IMR-90 (cell line): ENCODE measurements around the gene INO80E. TPM values are rescaled to one million over a fixed set of nuclear protein-coding genes. Genes with fewer than 3 reads are reported as not detected.

ENCODE experiments used
- ATAC-seq: fragments of 200-7000 bp; cut with Tn5 transposase; 2 replicates; pipeline ENCODE4 v1.9.1; 2020; ENCODE audit warnings: low read depth, mild to moderate bottlenecking, moderate library complexity
- BruUV-seq: library from RNA; stranded (reverse); fragments of 400-500 nt; replicated peaks from 2 replicates; lab custom pipeline; 2021; lab: Mats Ljungman, UMichigan
- CTCF ChIA-PET: fragments of 300-600 bp; formaldehyde crosslinking; extraction: SDS; loops from one replicate; lab custom pipeline; 2021; ENCODE audit warnings: antibody characterized with exemption; lab: Yijun Ruan, JAX
- POLR2A ChIA-PET: fragments of 300-600 bp; sonication (Branson Sonifier 250); formaldehyde crosslinking; loops from one replicate; lab custom pipeline; 2022; ENCODE audit warnings: antibody characterized with exemption; ENCODE audit not compliant: unreplicated experiment; lab: Charles Lee
- DNase-seq: peaks from one replicate; pipeline ENCODE4 v3.0.0; 2013
- H2AFZ ChIP-seq: replicated peaks from 2 replicates; pipeline ENCODE3; 2013; ENCODE audit warnings: low read length, mild to moderate bottlenecking; ENCODE audit not compliant: poor library complexity
- H2AK5ac ChIP-seq: 2 replicates; pipeline ENCODE4 v1.6.1; 2013; ENCODE audit warnings: low read depth, low read length, inconsistent platforms
- H2AK9ac ChIP-seq: replicated peaks from 2 replicates; pipeline ENCODE3; 2013; ENCODE audit warnings: mild to moderate bottlenecking, low read depth, low read length, moderate library complexity; ENCODE audit not compliant: poor library complexity
- H2BK120ac ChIP-seq: 2 replicates; pipeline ENCODE4 v1.6.1; 2013; ENCODE audit warnings: low read depth, low read length, inconsistent platforms
- H2BK15ac ChIP-seq: 3 replicates; pipeline ENCODE4 v1.6.1; 2013; ENCODE audit warnings: low read depth, low read length, inconsistent platforms
- H2BK20ac ChIP-seq: 2 replicates; pipeline ENCODE4 v1.6.1; 2013; ENCODE audit warnings: low read depth, mild to moderate bottlenecking, inconsistent platforms, low read length, moderate library complexity
- H2BK5ac ChIP-seq: 2 replicates; pipeline ENCODE4 v1.6.1; 2013; ENCODE audit warnings: mild to moderate bottlenecking, low read depth, low read length, inconsistent platforms; ENCODE audit not compliant: poor library complexity, severe bottlenecking
- H3K14ac ChIP-seq: replicated peaks from 2 replicates; pipeline ENCODE4 v1.6.1; 2013; ENCODE audit warnings: low read depth, low read length, inconsistent platforms
- H3K18ac ChIP-seq: 2 replicates; pipeline ENCODE4 v1.6.1; 2013; ENCODE audit warnings: low read depth, low read length, control low read depth
- H3K23ac ChIP-seq: 2 replicates; pipeline ENCODE4 v1.6.1; 2013; ENCODE audit warnings: low read depth, low read length, inconsistent platforms
- H3K27ac ChIP-seq: 2 replicates; pipeline ENCODE4 v1.5.1; 2013; ENCODE audit warnings: mild to moderate bottlenecking, control low read depth, low read length; ENCODE audit not compliant: insufficient read depth
- H3K27me3 ChIP-seq: 2 replicates; pipeline ENCODE4 v1.6.1; 2013; ENCODE audit warnings: low read length; ENCODE audit not compliant: control insufficient read depth, insufficient read depth
- H3K36me3 ChIP-seq: 2 replicates; pipeline ENCODE4 v1.6.1; 2013; ENCODE audit warnings: low read length, mixed read lengths; ENCODE audit not compliant: control insufficient read depth, insufficient read depth
- H3K4ac ChIP-seq: 2 replicates; pipeline ENCODE4 v1.6.1; 2013; ENCODE audit warnings: low read depth, low read length, inconsistent platforms
- H3K4me1 ChIP-seq: 2 replicates; pipeline ENCODE4 v1.6.1; 2013; ENCODE audit warnings: low read length, mixed read lengths; ENCODE audit not compliant: control insufficient read depth, insufficient read depth
- H3K4me2 ChIP-seq: 2 replicates; pipeline ENCODE4 v1.6.1; 2013; ENCODE audit warnings: low read depth, mild to moderate bottlenecking, control low read depth, low read length, moderate library complexity
- H3K4me3 ChIP-seq: 2 replicates; pipeline ENCODE4 v1.5.1; 2013; ENCODE audit warnings: low read depth, mild to moderate bottlenecking, control low read depth, low read length, moderate library complexity; ENCODE audit not compliant: insufficient read depth
- H3K56ac ChIP-seq: 2 replicates; pipeline ENCODE4 v1.6.1; 2013; ENCODE audit warnings: low read length, inconsistent platforms; ENCODE audit not compliant: insufficient read depth; ENCODE audit errors: extremely low read depth
- H3K79me1 ChIP-seq, 2 experiments: 2 replicates each; pipeline ENCODE4 v1.6.1; 2013; ENCODE audit warnings: low read length in 2 of 2, inconsistent platforms in 1 of 2, low read depth in 1 of 2
- H3K9ac ChIP-seq: 2 replicates; pipeline ENCODE4 v1.6.1; 2013; ENCODE audit warnings: low read depth, low read length, control low read depth
- H3K9me1 ChIP-seq: 2 replicates; pipeline ENCODE4 v1.6.1; 2013; ENCODE audit warnings: low read length, inconsistent platforms; ENCODE audit not compliant: insufficient read depth
- H3K9me3 ChIP-seq: 2 replicates; pipeline ENCODE4 v1.6.1; 2013; ENCODE audit warnings: low read length; ENCODE audit not compliant: control insufficient read depth, insufficient read depth
- H4K20me1 ChIP-seq: 2 replicates; pipeline ENCODE4 v1.6.1; 2013; ENCODE audit warnings: low read length, inconsistent platforms; ENCODE audit not compliant: insufficient read depth
- H4K5ac ChIP-seq: 2 replicates; pipeline ENCODE4 v1.6.1; 2013; ENCODE audit warnings: mild to moderate bottlenecking, low read depth, low read length, control low read depth
- H4K8ac ChIP-seq, 2 experiments: 2 replicates each; pipeline ENCODE4 v1.6.1; 2013; ENCODE audit warnings: low read depth in 2 of 2, low read length in 2 of 2, control low read depth in 1 of 2, inconsistent platforms in 1 of 2
- H4K91ac ChIP-seq: 2 replicates; pipeline ENCODE4 v1.6.1; 2013; ENCODE audit warnings: low read depth, low read length, inconsistent platforms; ENCODE audit not compliant: insufficient read depth
- BHLHE40 ChIP-seq: fragments of 150-350 bp; IDR thresholded peaks from 2 replicates; pipeline ENCODE4 v1.6.1; 2016; ENCODE audit warnings: mild to moderate bottlenecking, low read depth, low read length
- CEBPB ChIP-seq: IDR thresholded peaks from 2 replicates; pipeline ENCODE4 v1.6.1; 2012; ENCODE audit warnings: low read depth, low read length, improper control_type of control experiment
- CHD1 ChIP-seq: IDR thresholded peaks from 2 replicates; pipeline ENCODE4 v1.6.1; 2012; ENCODE audit warnings: low read depth, low read length, improper control_type of control experiment
- FOS ChIP-seq: fragments of 150-350 bp; IDR thresholded peaks from 2 replicates; pipeline ENCODE4 v1.6.1; 2016; ENCODE audit warnings: low read depth, low read length
- MAFK ChIP-seq: IDR thresholded peaks from 2 replicates; pipeline ENCODE4 v1.6.1; 2012; ENCODE audit warnings: low read depth, low read length, improper control_type of control experiment
- MAZ ChIP-seq: IDR thresholded peaks from 2 replicates; pipeline ENCODE4 v1.6.1; 2012; ENCODE audit warnings: low read depth, mild to moderate bottlenecking, low read length, improper control_type of control experiment, moderate library complexity, borderline replicate concordance
- NFE2L2 ChIP-seq: fragments of 150-350 bp; IDR thresholded peaks from 2 replicates; pipeline ENCODE4 v1.6.1; 2016; ENCODE audit warnings: low read depth, mild to moderate bottlenecking, low read length
- POLR2A ChIP-seq: IDR thresholded peaks from 2 replicates; pipeline ENCODE4 v1.6.1; 2012; ENCODE audit warnings: mild to moderate bottlenecking, low read depth, low read length
- RAD21 ChIP-seq: IDR thresholded peaks from 2 replicates; pipeline ENCODE4 v1.6.1; 2012; ENCODE audit warnings: low read length, improper control_type of control experiment
- RCOR1 ChIP-seq: IDR thresholded peaks from 2 replicates; pipeline ENCODE4 v1.6.1; 2012; ENCODE audit warnings: mild to moderate bottlenecking, low read length, improper control_type of control experiment; ENCODE audit not compliant: insufficient replicate concordance
- RFX5 ChIP-seq: IDR thresholded peaks from 2 replicates; pipeline ENCODE4 v1.8.0; 2012; ENCODE audit warnings: low read depth, mild to moderate bottlenecking, low read length, moderate library complexity
- SMC3 ChIP-seq: fragments of 150-350 bp; IDR thresholded peaks from 2 replicates; pipeline ENCODE4 v1.6.1; 2016; ENCODE audit warnings: low read depth, mild to moderate bottlenecking, antibody characterized with exemption, low read length, moderate library complexity
- WGBS, 2 experiments: methylation state at CpG; one replicate each; pipeline versions ENCODE4 v1.1.5 to v1.1.7; 2013; ENCODE audit warnings: missing lambda C conversion rate in 2 of 2; ENCODE audit not compliant: insufficient read length in 1 of 2; ENCODE audit errors: extremely low coverage in 2 of 2; 5-methylcytosine and 5-hydroxymethylcytosine counted together
- dilution Hi-C: fragments of 300-500 bp; cut with HindIII; formaldehyde crosslinking; loops from one replicate; pipeline ENCODE4 v1.14.3; 2018; ENCODE audit warnings: low sequenced_read_pairs; ENCODE audit not compliant: unreplicated experiment
- in situ Hi-C: fragments of 300-500 bp; cut with MboI; formaldehyde crosslinking; loops from 3 replicates; pipeline ENCODE4 v1.14.3; 2019; ENCODE audit warnings: low sequenced_read_pairs, inconsistent platforms, mixed read lengths
- intact Hi-C: fragments of 100-400 bp; cut with micrococcal nuclease; formaldehyde crosslinking; loops from 2 replicates; pipeline ENCODE4 v1.10.0; 2022
- polyA plus RNA-seq, 3 experiments: library from polyadenylated mRNA; depleted of rRNA; stranded (reverse); fragments of >200 nt; gene quantifications; 2 replicates each; pipeline ENCODE4 v1.2.3, GENCODE V29; 2012; ENCODE audit warnings: low replicate concordance in 1 of 3
- total RNA-seq: library from RNA; depleted of rRNA; stranded (reverse); fragments of >200 nt; gene quantifications from 2 replicates; pipeline ENCODE4 v1.2.3, GENCODE V29; 2012
- TF ChIP-seq, protein P1 (sequence below): fragments of 150-350 bp; IDR thresholded peaks from 2 replicates; pipeline ENCODE4 v1.6.1; 2017; ENCODE audit warnings: mild to moderate bottlenecking, antibody characterized with exemption, low read length, low read depth
- TF ChIP-seq, protein P2 (sequence below): fragments of 150-350 bp; IDR thresholded peaks from 2 replicates; pipeline ENCODE4 v1.6.1; 2016; ENCODE audit warnings: low read depth, mild to moderate bottlenecking, low read length, moderate library complexity, borderline replicate concordance
- TF ChIP-seq, protein P3 (sequence below): conservative IDR thresholded peaks from 2 replicates; pipeline ENCODE4 v1.5.1; 2012; ENCODE audit warnings: mild to moderate bottlenecking, low read depth, low read length, improper control_type of control experiment

The INO80E gene
- total and polyA plus RNA-seq, 2 of the 4 experiments (the other 2 are of a cell fraction): 40.9 to 42.1 TPM

DNA sequence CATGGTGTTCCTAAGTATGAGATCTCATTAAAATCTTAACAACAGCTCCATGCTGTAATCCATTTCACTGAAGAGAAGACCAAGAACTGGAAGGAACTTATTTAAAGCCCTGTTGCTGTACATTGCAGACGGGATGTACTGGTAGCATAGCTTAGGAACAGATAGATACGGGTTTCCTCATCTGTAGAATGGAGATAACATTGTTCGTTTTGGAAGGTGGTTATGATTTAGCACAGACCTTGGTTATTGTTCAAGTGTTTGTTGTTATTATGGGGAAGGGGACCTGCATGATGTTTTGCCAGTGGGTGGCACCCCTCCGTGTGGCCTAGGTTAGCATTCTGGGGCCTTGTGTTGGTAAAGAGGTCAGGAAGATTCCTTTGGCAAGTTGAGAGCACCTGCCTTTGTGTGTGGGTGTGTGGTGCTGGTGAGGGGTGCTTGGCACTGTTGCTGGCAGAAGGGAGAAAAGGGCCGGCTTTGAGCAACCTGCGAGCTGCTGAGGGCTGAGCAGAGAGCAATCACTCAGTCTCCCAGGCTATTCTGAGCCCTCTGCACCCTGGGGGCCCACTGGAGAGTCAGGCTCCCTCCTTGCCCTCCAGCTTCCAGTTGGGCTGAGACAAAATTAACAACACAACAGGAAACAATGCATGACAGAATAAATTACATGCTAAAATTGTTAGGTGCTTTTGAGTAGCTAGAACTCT lies 20.1 kb upstream of the INO80E start:
- Histone ChIP-seq H4K8ac (no peak overlapping the region), H2BK5ac (no peak overlapping the region), H2BK20ac (no peak overlapping the region), H2AFZ (no peak overlapping the region), H3K36me3 (peaks cover 32% of the 10 kb centered on the region), H3K18ac (no peak overlapping the region), H3K9me3 (no peaks in the 10 kb centered on the region), H3K27ac (no peak overlapping the region), H3K9me1 (peaks cover 28% of the 10 kb centered on the region), H2BK15ac (no peak overlapping the region), H4K5ac (no peak overlapping the region), H3K27me3 (no peaks in the 10 kb centered on the region), H2AK5ac (no peak overlapping the region), H3K14ac (0 out of 2 replicates have a peak overlapping the region, but pooled peaks have one; percentile 5), H2AK9ac (no peak overlapping the region), H3K56ac (no peak overlapping the region), H3K4me3 (peak overlapping the region; percentile 69), H4K20me1 (peaks cover 44% of the 10 kb centered on the region), H3K23ac (peak overlapping the region; percentile 99), H3K4me1 (peaks cover 13% of the 10 kb centered on the region; the same call in 1 of the 2 replicates), H3K4me2 (peak overlapping the region; percentile 91), H4K91ac (no peak overlapping the region), H2BK120ac (no peak overlapping the region), H3K9ac (peak overlapping the region; percentile 94), H3K79me1 (peaks cover 7 to 67% of the 10 kb centered on the region in 2 experiments), H3K4ac (no peak overlapping the region)
- BruUV-seq: no TSS peak
- 40% methylated on average over 1 of the region's 6 CpGs; no CpG with 5 or more reads in 1 of the 2 experiments for WGBS, 2 experiments
- DNase-seq (no peak), ATAC-seq (no peak)
- ChIA-PET CTCF (no interaction called here), POLR2A (interaction anchor here (0.5 kb wide), 1 partner anchor 1069 kb away, joined by 3 read pairs; no protein-coding TSS in a partner anchor)
- in situ Hi-C loops (no loop called here), intact Hi-C loops (no loop called here), dilution Hi-C loops (no loop called here)
- TF ChIP-seq RAD21 (no peak), SMC3 (no peak), NFE2L2 (no peak), RFX5 (no peak), BHLHE40 (no peak), CHD1 (no peak), POLR2A (no peak), MAZ (no peak), CEBPB (no peak), FOS (no peak), RCOR1 (no peak), MAFK (no peak)
- TF ChIP-seq, protein P1, sequence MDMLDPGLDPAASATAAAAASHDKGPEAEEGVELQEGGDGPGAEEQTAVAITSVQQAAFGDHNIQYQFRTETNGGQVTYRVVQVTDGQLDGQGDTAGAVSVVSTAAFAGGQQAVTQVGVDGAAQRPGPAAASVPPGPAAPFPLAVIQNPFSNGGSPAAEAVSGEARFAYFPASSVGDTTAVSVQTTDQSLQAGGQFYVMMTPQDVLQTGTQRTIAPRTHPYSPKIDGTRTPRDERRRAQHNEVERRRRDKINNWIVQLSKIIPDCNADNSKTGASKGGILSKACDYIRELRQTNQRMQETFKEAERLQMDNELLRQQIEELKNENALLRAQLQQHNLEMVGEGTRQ: no peak
- TF ChIP-seq, protein P2, sequence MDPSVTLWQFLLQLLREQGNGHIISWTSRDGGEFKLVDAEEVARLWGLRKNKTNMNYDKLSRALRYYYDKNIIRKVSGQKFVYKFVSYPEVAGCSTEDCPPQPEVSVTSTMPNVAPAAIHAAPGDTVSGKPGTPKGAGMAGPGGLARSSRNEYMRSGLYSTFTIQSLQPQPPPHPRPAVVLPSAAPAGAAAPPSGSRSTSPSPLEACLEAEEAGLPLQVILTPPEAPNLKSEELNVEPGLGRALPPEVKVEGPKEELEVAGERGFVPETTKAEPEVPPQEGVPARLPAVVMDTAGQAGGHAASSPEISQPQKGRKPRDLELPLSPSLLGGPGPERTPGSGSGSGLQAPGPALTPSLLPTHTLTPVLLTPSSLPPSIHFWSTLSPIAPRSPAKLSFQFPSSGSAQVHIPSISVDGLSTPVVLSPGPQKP: no peak
- TF ChIP-seq, protein P3, sequence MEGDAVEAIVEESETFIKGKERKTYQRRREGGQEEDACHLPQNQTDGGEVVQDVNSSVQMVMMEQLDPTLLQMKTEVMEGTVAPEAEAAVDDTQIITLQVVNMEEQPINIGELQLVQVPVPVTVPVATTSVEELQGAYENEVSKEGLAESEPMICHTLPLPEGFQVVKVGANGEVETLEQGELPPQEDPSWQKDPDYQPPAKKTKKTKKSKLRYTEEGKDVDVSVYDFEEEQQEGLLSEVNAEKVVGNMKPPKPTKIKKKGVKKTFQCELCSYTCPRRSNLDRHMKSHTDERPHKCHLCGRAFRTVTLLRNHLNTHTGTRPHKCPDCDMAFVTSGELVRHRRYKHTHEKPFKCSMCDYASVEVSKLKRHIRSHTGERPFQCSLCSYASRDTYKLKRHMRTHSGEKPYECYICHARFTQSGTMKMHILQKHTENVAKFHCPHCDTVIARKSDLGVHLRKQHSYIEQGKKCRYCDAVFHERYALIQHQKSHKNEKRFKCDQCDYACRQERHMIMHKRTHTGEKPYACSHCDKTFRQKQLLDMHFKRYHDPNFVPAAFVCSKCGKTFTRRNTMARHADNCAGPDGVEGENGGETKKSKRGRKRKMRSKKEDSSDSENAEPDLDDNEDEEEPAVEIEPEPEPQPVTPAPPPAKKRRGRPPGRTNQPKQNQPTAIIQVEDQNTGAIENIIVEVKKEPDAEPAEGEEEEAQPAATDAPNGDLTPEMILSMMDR: no peak
